OCI-LY1 (cell line): ENCODE results near the gene ALOX5.

Source experiments
- H2AFZ ChIP-seq: fragments of 200-600 bp; sonication (generic), shearing (Covaris generic); 2 replicates; pipeline ENCODE4 v1.6.0; 2014; ENCODE audit warnings: antibody characterized with exemption, mild to moderate bottlenecking, low read length
- H3F3A ChIP-seq: fragments of 200-600 bp; sonication (generic), shearing (Covaris generic); 2 replicates; pipeline ENCODE4 v1.6.0; 2014; ENCODE audit warnings: mild to moderate bottlenecking, antibody characterized with exemption, low read length, moderate library complexity; ENCODE audit not compliant: insufficient read depth
- H3K27ac ChIP-seq: fragments of 200-600 bp; sonication (generic); 2 replicates; pipeline ENCODE4 v1.5.1; 2014; ENCODE audit warnings: low read length, mixed run types, mild to moderate bottlenecking, low read depth; ENCODE audit not compliant: poor library complexity, severe bottlenecking
- H3K27me3 ChIP-seq: fragments of 200-600 bp; sonication (generic); 2 replicates; pipeline ENCODE4 v1.6.0; 2014; ENCODE audit warnings: antibody characterized with exemption, mild to moderate bottlenecking, low read length, moderate library complexity; ENCODE audit not compliant: insufficient read depth
- H3K36me3 ChIP-seq: fragments of 200-600 bp; sonication (generic); 2 replicates; pipeline ENCODE4 v1.6.1; 2014; ENCODE audit warnings: mild to moderate bottlenecking, antibody characterized with exemption, low read length, moderate library complexity, mixed read lengths; ENCODE audit not compliant: insufficient read depth
- H3K4me1 ChIP-seq: fragments of 200-600 bp; sonication (generic); 2 replicates; pipeline ENCODE4 v1.5.1; 2014; ENCODE audit warnings: mild to moderate bottlenecking, low read length, moderate library complexity; ENCODE audit not compliant: insufficient read depth, severe bottlenecking
- H3K4me2 ChIP-seq: fragments of 200-600 bp; sonication (generic), shearing (Covaris generic); 2 replicates; pipeline ENCODE4 v1.6.1; 2014; ENCODE audit warnings: low read length
- H3K4me3 ChIP-seq: fragments of 200-600 bp; sonication (generic); 2 replicates; pipeline ENCODE4 v1.5.1; 2014; ENCODE audit warnings: low read length, low read depth, mild to moderate bottlenecking, mixed read lengths; ENCODE audit not compliant: poor library complexity, severe bottlenecking
- H3K79me2 ChIP-seq: fragments of 200-600 bp; shearing (Covaris generic); 2 replicates; pipeline ENCODE4 v1.6.1; 2016; ENCODE audit warnings: mixed run types, low read length, mixed read lengths; ENCODE audit not compliant: insufficient read depth
- H3K9ac ChIP-seq: fragments of 200-600 bp; sonication (generic), shearing (Covaris generic); 2 replicates; pipeline ENCODE4 v1.6.1; 2014; ENCODE audit warnings: mild to moderate bottlenecking, low read length, mixed read lengths
- H3K9me2 ChIP-seq: fragments of 200-600 bp; sonication (generic), shearing (Covaris generic); 2 replicates; pipeline ENCODE4 v1.6.1; 2014; ENCODE audit warnings: low read depth, mild to moderate bottlenecking, low read length, mixed read lengths
- H3K9me3 ChIP-seq: fragments of 200-600 bp; shearing (Covaris generic); 2 replicates; pipeline ENCODE4 v1.6.1; 2014; ENCODE audit warnings: low read length, mixed read lengths
- H4K20me1 ChIP-seq: fragments of 200-600 bp; sonication (generic), shearing (Covaris generic); 2 replicates; pipeline ENCODE4 v1.6.0; 2016; ENCODE audit warnings: mild to moderate bottlenecking, low read length; ENCODE audit not compliant: insufficient read depth
- EZH2 ChIP-seq: fragments of 200-600 bp; sonication (generic), shearing (Covaris generic); IDR thresholded peaks from 2 replicates; pipeline ENCODE4 v1.8.0; 2017; ENCODE audit warnings: borderline replicate concordance, mixed run types, mild to moderate bottlenecking, antibody characterized with exemption, low read length, moderate library complexity, mixed read lengths
- TF ChIP-seq, protein P1 (sequence below): fragments of 200-600 bp; sonication (generic), shearing (Covaris generic); IDR thresholded peaks from 2 replicates; pipeline ENCODE4 v1.5.1; 2017; ENCODE audit warnings: mild to moderate bottlenecking, antibody characterized with exemption, low read length, moderate library complexity, mixed read lengths

ALOX5 gene

DNA sequence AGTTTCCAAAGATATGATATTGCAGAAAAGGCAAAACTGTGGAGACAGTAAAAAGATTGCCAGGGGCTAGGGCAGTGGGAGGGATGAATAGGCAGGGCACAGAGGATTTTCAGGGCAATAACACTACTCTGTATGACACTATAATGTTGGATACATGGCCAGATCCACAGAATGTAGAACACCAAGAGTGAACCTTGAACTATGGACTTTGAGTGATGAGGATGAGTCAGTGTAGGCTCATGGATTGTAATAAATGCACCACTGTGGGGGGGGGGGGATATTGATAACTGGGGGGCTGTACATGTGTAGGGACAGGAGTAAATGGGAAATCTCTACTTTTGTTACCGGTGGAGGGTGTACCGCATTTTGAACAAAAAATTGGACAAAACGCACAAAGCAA is 77.4 kb downstream of the ALOX5 start:
- H3K27me3 ChIP-seq, result no peaks in the 10 kb centered on the region
- no peak overlapping the region for H3K27ac ChIP-seq
- peaks cover 36% of the 10 kb centered on the region for H3K4me1 ChIP-seq
- no peaks in the 10 kb centered on the region for H3K9me2 ChIP-seq
- no peak overlapping the region for H2AFZ ChIP-seq
- no peaks in the 10 kb centered on the region for H3K79me2 ChIP-seq
- H3K9ac ChIP-seq, result no peak overlapping the region
- no peak for TF ChIP-seq EZH2
- TF ChIP-seq, protein P1, sequence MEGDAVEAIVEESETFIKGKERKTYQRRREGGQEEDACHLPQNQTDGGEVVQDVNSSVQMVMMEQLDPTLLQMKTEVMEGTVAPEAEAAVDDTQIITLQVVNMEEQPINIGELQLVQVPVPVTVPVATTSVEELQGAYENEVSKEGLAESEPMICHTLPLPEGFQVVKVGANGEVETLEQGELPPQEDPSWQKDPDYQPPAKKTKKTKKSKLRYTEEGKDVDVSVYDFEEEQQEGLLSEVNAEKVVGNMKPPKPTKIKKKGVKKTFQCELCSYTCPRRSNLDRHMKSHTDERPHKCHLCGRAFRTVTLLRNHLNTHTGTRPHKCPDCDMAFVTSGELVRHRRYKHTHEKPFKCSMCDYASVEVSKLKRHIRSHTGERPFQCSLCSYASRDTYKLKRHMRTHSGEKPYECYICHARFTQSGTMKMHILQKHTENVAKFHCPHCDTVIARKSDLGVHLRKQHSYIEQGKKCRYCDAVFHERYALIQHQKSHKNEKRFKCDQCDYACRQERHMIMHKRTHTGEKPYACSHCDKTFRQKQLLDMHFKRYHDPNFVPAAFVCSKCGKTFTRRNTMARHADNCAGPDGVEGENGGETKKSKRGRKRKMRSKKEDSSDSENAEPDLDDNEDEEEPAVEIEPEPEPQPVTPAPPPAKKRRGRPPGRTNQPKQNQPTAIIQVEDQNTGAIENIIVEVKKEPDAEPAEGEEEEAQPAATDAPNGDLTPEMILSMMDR, result no peak
- no peak overlapping the region for H3K4me2 ChIP-seq
- peaks cover 5% of the 10 kb centered on the region; the same call in 1 of the 2 replicates for H3F3A ChIP-seq
- no peaks in the 10 kb centered on the region for H4K20me1 ChIP-seq
- no peaks in the 10 kb centered on the region for H3K9me3 ChIP-seq
- H3K4me3 ChIP-seq, result no peak overlapping the region
- no peaks in the 10 kb centered on the region for H3K36me3 ChIP-seq

DNA sequence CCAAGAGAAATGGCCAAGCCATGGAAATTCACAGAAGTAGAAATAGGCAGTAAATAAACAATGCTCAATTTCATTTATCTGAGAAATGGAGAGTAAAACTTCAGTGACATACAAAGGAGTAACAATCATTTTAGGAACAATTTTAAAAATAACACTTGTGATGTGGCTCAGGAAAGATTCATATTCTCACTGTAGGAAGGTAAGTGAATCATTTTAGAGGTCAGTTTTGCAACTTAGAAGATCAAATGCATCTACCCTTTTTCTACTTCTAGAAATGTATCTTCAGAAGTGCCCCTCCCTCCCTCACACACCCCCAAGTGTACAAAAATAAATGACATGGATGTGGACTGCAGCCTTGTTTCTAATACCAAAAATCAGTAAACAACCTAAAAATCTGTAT is 78.3 kb downstream of the ALOX5 start:
- H3K4me2 ChIP-seq, result no peak overlapping the region
- H3K27ac ChIP-seq, result no peak overlapping the region
- H2AFZ ChIP-seq, result no peak overlapping the region
- TF ChIP-seq EZH2, result no peak
- TF ChIP-seq, protein P1, result no peak
- H3K9me2 ChIP-seq, result no peaks in the 10 kb centered on the region
- peaks cover 5% of the 10 kb centered on the region; the same call in 1 of the 2 replicates for H3F3A ChIP-seq
- no peak overlapping the region for H3K4me3 ChIP-seq
- no peaks in the 10 kb centered on the region for H3K79me2 ChIP-seq
- no peaks in the 10 kb centered on the region for H4K20me1 ChIP-seq
- no peak overlapping the region for H3K9ac ChIP-seq
- H3K27me3 ChIP-seq, result no peaks in the 10 kb centered on the region
- H3K4me1 ChIP-seq, result peaks cover 45% of the 10 kb centered on the region
- H3K9me3 ChIP-seq, result no peaks in the 10 kb centered on the region
- H3K36me3 ChIP-seq, result peaks cover 2% of the 10 kb centered on the region; the same call in 1 of the 2 replicates

DNA sequence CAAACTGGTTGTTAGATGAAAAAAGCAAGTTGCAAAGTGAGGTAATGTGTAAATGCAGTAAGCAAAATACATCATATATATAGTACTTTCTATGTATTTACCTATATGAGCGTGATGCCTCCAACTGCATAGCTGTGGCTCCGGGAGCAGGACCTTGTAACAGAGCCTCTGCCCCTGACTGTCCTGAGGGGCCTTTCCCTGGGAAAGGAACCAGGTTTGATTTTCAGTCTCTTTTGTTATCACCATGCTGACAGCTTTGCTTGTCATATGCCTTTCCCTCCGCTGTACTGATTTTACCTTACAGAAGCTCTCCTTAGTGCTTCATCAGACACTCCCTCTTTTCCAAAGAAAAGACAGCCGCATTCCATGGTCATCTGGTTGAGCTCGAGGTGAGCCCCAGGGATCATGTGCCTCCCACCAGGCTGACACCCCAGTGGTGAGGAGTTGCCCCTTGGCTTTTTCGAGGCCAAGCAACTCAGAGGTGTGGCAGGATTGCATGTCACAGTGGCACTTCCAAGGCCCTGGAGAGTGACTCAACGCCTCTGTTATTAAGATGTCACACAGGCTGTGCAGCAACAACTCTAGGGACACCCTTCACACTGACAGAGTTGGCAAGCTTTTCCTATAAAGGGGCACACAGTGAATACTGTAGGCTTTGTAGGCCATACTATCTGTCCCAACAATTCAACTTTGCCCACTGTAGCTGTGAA is 78.9 kb downstream of the ALOX5 start:
- Histone ChIP-seq H3K4me1 (peaks cover 46% of the 10 kb centered on the region), H3K27ac (peak overlapping the region; percentile 68), H3K27me3 (no peaks in the 10 kb centered on the region), H3K9me3 (no peaks in the 10 kb centered on the region), H3K9ac (peak overlapping the region; percentile 41; the same call in 1 of the 2 replicates), H3F3A (peaks cover 5% of the 10 kb centered on the region; the same call in 1 of the 2 replicates), H3K36me3 (peaks cover 8% of the 10 kb centered on the region; the same call in 1 of the 2 replicates), H3K9me2 (no peaks in the 10 kb centered on the region), H3K4me2 (peak overlapping the region; percentile 53), H3K4me3 (no peak overlapping the region), H2AFZ (no peak overlapping the region), H4K20me1 (no peaks in the 10 kb centered on the region), H3K79me2 (no peaks in the 10 kb centered on the region)
- TF ChIP-seq, protein P1, result no peak
- no peak for TF ChIP-seq EZH2
